Omental fat pad (tissue), 4 donors: Measurements from ENCODE around the gene KIRREL3. TPM values are rescaled to one million over a fixed set of nuclear protein-coding genes. Genes with fewer than 3 reads are reported as not detected.

Experiments
- ATAC-seq: fragments of 150-250 bp; one replicate; pipeline ENCODE4 v1.9.1; 2016; ENCODE audit warnings: mild to moderate bottlenecking, moderate library complexity; ENCODE audit not compliant: low FRiP score
- DNase-seq: peaks from one replicate; pipeline ENCODE4 v3.0.0-alpha.2; 2019; ENCODE audit warnings: low spot score
- CTCF ChIP-seq, 3 donors: fragments of 450-650 bp; IDR thresholded peaks; one replicate each; pipeline ENCODE4 v1.5.1; 2016 to 2017; ENCODE audit warnings: antibody characterized with exemption in 3 of 3, mild to moderate bottlenecking in 3 of 3, moderate library complexity in 2 of 3
- total RNA-seq, 4 donors: library from RNA; depleted of rRNA; stranded (reverse); fragments of >200 nt; gene quantifications; one replicate each; pipeline ENCODE4 v1.1.0, GENCODE V29; 2016

Gene KIRREL3
- total RNA-seq, 4 donors from 2014 or later: 0.09 to 0.60 TPM; not detected in 2

- TF ChIP-seq CTCF (IDR thresholded peaks at IDR 0.05): no peak
- no peak for DNase-seq
- ATAC-seq: no peak
These were observed 263.6 kb downstream of the KIRREL3 start for GRCh38 chr11:126736682-126737572.

GRCh38 chr11:126734752-126735151 is 265.8 kb downstream of the KIRREL3 start:
- ATAC-seq: no peak
- TF ChIP-seq CTCF (IDR thresholded peaks at IDR 0.05): no peak
- DNase-seq: no peak

GRCh38 chr11:126733685-126734084 is 266.9 kb downstream of the KIRREL3 start:
- DNase-seq (no peak), ATAC-seq (no peak)
- TF ChIP-seq CTCF (IDR thresholded peaks at IDR 0.05): no peak

GRCh38 chr11:126732981-126733380 is 267.6 kb downstream of the KIRREL3 start:
- no peak for TF ChIP-seq CTCF (IDR thresholded peaks at IDR 0.05)
- DNase-seq: no peak
- no peak for ATAC-seq

GRCh38 chr11:126731576-126732142 is 268.9 kb downstream of the KIRREL3 start:
- no peak for DNase-seq

GRCh38 chr11:126727381-126727780 is 273.2 kb downstream of the KIRREL3 start:
- TF ChIP-seq CTCF (IDR thresholded peaks at IDR 0.05): no peak
- no peak for DNase-seq
- ATAC-seq: no peak

More at GRCh38 chr11:126731576-126732142, 268.9 kb downstream of the KIRREL3 start:
- TF ChIP-seq CTCF (IDR thresholded peaks at IDR 0.05): no peak
- ATAC-seq: no peak
